KBM-7 (cell line): Measurements from ENCODE around the gene HBZ.
"Not testable (repeated sequence)": the region's sequence is repeated elsewhere in the genome, so short reads cannot be mapped to it uniquely, and the experiment has no call there.

Source experiments
- DNase-seq: peaks from one replicate; pipeline ENCODE4 v3.0.0-alpha.2; 2015
- in situ Hi-C: fragments of 300-500 bp; cut with MboI; formaldehyde crosslinking; loops from 2 replicates; pipeline ENCODE4 v1.14.3; 2020; ENCODE audit warnings: low sequenced_read_pairs, low pct_unique_long_range_greater_than_20kb, mixed read lengths

The HBZ gene

DNA sequence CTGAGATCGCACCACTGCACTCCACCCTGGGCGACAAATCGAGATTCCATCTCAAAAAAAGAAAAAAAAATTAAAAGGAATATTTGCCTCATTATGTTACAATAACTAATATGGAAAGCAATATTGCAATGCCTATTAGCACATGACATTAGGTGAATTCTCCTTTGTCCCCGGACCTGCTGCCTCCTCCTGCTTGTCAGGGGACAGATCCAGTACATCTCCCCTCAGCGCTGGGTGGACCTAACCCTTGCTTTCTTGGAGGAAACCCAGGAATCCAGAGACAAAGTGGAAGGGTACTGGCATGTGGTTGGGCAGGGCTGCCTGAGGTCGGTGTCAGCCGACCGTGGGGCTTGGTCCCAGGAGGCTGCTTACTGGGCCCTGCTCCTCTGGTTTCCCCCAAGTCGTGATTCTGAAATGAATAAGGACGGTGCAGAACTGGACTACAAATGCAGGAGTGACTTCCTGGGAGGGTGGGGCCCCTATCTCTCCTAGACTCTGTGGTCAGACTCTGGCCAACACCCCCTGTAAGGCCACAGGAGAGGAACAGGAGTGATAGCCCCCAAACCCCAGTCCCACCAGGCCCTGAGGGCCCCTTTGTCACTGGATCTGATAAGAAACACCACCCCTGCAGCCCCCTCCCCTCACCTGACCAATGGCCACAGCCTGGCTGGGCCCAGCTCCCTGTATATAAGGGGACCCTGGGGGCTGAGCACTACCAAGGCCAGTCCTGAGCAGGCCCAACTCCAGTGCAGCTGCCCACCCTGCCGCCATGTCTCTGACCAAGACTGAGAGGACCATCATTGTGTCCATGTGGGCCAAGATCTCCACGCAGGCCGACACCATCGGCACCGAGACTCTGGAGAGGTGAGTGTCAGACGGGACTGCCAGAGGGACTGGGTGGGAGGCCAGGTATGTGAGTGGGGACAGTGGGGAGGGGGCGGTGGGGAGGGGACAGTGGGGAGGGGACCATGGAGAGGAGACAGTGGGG is at the start of gene HBZ:
HBZ (plus strand) TSS at position 504 of the 988 bp plus-strand sequence; CDS start at position 770, 266 bp downstream.
- in situ Hi-C loops = no loop called here
- DNase-seq = no peak

DNA sequence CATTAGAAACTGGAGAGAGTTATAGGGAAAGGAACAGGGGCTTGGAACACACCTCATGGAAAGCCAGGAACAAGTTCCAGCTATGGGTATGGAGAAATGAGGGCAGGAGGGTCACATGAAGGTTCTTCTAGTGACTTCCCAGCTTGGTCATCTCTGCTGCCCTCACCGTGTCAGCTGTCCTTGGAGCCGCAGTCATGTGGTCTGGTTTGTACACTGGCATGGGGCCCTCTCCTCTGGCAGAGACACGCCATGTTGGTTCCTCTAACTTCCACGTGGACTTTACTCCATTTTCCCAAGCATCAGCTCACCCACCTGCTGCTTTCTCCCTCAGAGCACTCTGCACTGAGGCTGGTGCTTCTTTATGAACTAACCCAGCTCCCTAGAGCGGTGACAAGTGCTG is 48.1 kb upstream of the HBZ start:
- no peak for DNase-seq
- in situ Hi-C loops = no loop called here

DNA sequence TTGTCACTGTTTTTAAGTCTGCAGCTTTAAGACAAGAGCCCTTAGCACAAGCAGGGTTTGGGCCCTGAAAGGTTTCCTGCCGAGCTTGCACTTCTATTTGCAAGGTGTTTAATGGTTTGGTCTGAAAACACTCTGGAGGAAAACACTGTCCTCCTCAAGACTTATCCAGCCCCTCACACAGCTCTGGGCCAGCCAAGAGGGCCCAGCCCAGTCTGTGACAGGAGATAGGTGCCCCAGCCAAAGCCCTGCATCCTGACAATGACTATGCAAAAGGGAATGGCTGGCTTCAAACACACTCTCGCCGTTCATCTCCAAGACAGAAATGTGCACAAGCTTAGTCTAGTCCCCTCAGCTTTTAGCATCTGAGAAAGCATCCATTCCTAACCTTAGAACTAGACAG is 47.5 kb upstream of the HBZ start:
- no peak for DNase-seq
- in situ Hi-C loops = no loop called here

DNA sequence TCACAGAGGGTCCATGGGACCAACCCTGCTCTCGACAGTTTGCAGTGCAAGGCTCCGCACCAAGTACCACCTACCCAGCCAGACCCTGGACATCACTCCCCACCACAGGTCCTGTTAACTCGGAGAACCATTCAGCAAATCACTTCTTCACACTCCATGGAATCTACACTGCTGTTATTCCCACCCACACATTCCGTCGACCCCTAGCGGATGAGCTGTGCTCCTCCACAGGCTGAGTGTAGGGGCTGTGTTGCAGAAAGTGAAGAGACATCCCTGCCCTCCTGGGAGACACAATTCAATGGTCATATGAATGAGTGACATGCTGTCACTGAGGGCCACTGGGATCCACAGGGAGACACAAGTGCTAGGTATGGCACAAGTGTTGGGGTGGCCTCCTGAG is 46.9 kb upstream of the HBZ start:
- DNase-seq = no peak
- in situ Hi-C loops = no loop called here

DNA sequence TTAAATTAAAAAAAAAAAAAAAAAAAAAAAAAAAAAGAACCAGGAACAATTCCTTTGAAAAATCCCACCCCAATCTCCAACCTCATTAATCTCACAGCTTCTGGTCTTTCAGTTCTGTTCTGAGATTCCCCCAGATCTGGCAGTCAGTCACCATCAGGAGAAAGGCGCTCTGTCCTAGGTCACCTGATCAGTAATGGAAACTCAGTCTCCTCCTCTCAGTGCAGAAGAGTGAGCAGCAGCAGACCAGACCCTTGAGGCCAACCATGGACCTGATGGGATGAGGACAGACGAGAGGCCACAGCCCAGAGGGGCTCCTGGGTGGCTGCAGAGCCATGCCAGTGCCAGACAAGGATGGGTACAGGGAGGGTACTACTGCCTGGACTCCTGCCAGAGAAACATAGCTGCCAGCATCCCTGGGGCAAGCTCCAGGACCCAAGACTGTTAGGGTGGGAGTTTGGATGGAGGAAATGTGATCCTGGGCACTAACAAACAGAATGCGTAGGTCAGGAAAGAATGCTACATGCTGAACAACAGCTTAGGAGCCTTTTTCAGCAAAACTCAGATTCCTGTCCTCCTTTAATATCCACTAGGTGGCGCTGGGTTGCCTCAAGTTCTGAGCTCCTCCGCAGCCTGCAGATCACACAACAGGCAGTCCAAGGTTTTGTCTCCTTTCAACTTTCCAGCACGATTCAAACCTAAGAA is 45.7 kb upstream of the HBZ start:
- in situ Hi-C loops = no loop called here
- peak; percentile 80 for DNase-seq

DNA sequence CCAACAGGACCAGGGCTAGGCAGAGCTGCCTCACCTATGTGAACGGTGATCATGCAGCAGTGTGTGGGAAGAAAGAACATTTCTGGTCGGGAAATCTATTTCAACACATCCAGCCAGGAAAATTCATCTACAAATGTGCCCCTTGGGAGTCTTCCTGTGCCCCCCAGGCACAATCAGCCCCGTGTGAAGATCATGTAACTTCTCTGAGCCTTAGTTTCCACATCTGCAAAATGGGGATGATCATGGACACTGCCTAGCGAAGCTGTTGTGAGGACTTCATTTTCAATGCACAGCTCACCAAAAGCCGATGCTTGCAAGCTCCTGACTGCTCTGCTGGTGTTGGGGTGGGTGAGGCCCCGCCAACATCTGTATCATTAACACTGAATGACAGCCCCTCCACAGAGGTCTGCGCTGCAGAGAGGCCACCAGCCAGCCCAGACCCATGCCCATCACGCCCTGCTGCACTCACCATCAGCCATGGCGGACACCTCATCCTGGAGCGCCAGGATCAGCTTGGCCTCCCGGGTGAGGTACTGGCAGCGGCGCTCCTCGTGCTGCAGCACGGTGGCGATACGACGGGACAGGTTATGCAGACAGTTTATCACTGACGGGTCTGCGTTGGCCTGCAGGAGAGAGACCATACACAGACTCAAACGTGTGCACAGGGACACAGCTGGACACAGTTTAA is 40.1 kb upstream of the HBZ start:
- in situ Hi-C loops = no loop called here

DNA sequence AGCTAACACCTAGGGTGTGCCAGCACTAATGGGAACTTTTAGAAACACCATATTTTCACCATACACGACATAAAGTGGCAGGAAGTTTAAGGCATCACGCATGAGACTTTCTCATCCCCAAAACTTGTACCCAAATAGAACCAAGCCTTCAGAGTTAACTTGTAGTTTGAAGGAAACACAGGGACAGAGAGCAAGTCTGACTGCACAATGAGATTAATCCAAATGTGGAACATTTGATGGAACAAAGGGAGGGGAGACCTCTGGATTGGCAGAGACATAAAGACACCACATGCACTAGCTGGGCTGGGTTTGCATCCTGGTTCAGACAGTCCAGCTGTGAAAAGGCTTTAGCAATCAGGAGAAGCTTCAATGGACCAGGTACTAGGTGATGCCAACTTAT is 38.1 kb upstream of the HBZ start:
- in situ Hi-C loops = no loop called here
- no peak for DNase-seq

More for the DNA sequence above, 40.1 kb upstream of the HBZ start:
- DNase-seq = no peak

DNA sequence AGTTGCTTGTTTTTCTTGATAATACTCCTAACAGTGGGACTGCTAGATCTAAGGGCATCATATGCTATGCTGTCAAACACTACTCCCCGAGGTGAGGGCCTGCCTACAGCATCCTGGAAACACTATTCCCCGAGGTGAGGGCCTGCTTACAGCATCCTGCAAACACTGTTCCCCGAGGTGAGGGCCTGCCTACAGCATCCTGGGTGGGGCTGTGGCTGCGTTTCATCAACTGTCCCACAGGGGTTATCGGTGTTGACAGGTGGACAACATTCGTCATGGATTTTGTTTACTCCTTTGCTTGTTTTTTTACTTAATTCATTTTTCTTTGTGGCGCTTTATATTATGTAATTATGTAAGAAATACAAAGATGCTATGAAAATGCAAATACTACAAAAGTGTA is 36.4 kb upstream of the HBZ start:
- no peak for DNase-seq
- in situ Hi-C loops = no loop called here

DNA sequence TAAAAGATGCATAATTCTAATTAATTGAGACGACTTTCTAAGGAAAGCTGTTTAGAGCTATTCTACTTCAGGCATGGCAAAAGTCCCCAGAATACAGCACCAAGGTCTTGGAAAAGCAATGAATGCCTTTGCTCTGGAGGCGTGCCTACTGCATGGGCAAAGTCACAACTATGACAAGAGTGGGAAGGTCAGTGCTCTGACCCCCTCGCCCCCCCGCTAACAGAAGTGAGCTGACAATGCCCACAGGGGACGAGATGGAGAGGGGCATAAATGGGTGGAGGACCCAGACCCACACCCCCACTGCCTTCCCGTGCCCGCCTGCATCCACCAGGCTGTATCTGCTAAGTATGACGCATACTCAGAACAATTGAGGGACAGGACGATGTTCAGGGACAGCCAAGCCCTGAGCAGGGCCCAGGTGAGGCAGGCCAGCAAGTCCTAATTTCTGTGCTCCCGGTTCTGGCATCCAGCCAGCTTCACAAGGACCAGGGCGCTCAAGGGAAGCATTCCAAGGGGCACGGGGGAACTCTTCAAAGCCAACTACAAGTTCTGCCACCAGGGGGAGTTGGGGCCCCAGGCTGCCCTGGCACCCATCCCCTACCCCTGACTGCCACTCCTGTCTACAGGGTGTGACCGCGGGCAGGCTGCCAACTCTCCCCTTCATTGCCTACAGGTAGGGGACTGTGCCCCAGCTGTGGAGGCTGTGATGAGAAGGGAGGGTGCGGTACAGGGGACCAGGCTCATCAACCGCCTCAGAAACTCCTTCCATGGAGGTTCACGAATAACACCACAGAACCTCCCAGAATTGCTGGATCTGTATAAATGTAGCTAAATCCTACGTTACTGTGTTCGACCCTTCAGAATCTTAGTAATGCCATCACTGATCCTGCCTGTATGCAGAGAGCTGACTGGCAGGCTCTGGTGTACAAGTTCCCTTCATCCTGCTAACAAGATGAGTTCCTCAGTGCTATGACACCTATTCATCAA is 34.8 kb upstream of the HBZ start:
- in situ Hi-C loops = no loop called here
- DNase-seq = peak; percentile 78

DNA sequence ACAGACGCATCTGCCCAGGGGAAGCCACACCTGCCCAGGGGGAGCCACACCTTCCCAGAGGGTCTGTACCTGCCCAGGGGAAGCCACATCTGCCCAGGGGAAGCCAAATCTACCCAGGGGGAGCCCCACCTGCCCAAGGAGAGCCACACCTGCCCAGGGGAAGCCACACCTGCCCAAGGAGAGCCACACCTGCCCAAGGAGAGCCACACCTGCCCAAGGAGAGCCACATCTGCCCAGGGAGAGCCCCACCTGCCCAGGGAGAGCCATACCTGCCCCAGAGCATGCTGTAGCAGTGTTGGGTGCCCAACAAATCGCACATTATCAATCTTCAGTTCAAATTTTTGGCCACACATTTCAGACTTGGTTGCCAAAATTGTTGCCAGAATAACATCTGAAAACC is 33.6 kb upstream of the HBZ start:
- DNase-seq = no peak
- in situ Hi-C loops = no loop called here

DNA sequence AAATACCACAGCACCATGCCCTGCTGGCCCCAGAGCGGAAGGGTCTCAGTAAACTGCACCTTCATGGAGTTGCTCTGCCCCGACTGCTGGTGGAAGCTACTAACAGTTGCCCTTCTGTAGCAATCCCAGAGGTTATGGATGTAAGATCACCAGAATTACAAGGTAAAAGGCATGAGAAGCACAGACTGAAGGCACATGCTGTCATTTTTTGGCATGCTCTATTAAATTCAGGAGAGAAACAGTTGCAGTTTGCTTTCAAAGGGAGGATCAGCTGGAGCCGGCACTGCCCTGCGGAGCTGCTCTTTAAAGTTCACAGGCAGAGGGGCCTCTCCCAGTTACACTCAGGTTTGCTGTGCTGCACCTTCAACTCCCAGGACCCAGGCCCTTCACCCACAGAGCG is 33.1 kb upstream of the HBZ start:
- DNase-seq = no peak
- in situ Hi-C loops = no loop called here

DNA sequence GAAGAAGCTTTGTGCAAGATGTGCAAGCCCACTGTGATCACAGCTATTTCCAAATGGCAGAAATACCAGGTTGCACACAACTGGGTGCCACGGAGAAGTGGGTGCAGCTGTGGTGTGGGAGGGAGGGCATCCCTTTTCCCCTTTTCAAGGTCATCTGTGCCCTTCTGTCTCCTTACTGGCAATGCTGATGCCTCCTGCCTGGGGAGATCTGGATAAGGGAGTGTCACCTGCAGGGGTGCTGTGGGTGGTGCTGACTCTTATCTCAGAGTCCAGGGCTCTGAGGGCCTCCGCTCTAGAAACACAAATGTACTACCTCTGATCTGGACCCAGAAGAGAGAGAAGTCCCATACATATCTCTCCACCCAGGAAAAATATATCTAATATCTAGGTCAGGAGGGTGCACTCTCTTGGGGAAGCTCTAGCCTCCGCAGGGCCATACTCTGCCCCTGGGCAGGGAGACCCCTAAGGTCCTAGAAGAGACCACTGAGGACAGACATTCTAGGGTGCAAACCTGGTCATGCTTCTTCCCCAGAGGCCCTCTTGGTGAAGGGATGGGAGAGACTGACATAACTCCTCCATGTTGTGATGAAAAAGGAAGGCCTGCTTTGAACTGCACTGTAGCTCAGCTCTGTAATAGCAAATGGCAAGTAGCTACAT is 32.5 kb upstream of the HBZ start:
- no peak for DNase-seq
- in situ Hi-C loops = no loop called here

DNA sequence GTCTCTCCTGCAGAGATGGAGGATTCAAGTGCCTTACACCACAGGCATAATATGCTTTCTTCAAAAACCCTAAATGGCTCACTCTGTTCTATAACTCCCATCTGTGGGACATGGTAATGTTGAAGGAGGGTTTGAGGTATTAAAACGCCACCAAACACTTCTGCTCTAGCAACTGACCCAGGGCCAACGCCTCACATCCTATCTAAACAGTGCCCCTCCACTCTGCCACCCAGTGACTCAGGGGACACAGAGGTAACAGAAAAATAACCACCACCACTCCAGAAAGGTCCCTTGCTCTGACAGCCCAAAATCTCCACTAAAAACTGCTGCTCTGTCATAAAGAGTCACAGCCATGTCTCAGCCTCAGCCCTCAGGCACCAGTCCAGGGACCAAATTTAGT is 31.7 kb upstream of the HBZ start:
- in situ Hi-C loops = no loop called here
- no peak for DNase-seq

DNA sequence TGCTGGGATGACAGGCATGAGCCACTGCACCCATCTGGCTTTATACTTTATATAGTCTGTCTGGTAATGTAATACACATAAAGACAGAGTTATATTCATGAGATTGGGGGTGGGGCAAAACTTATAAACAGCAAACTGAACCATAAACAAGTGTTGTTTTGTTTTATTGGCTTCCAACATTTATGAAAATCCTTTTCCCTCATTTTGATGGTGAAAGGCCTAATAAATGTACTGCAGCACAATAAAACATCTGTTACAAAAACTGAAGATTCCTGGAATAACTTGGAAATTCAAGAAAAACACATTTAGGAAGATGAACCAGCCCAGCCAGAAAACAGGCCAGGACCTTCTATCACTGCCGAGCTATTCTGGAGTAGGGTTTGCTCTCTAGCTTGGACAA is 30.1 kb upstream of the HBZ start:
- in situ Hi-C loops = no loop called here
- no peak for DNase-seq

DNA sequence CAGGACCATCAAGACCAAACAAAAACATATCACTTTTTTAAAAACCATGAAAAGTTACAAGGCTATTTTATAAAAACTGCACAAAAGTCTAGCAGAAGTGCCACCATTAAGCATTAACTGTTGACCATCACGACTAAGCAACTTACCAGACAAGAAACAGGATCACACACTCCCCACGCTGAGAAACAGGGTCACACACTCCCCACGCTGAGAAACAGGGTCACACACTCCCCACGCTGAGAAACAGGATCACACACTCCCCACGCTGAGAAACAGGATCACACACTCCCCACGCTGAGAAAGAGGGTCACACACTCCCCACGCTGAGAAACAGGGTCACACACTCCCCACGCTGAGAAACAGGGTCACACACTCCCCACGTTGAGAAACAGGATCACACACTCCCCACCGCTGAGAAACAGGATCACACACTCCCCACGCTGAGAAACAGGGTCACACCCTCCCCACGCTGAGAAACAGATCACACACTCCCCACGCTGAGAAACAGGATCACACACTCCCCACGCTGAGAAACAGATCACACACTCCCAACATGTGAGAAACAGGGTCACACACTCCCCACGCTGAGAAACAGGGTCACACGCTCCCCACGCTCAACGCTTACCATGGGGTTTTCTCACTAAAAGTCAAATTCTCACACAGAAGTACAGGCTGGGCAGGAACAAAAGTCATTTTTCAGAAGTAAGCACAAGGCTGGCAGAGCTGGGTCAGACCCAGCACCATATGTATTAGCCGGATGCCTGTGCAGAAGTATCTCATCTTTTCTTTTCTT is 28.7 kb upstream of the HBZ start:
- in situ Hi-C loops, DNase-seq: not testable (repeated sequence)

DNA sequence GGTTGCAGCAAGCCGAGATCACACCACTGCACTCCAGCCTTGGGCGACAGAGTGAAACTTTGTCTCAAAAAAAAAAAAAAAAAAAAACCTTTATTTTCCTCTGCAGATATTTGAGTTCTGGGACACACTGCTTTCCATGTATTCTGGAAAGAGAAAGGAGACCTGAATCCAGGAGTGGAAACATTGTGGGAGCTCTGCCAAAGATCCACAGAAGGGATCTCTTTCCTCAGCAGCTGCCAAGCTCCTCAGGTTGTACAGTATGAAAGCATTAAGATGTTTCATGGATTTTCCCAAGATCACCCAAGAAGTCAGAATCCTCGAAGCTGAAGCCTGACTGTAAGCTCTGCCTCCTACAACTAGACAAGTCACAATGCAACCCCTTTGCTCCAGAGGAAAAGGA is 27.4 kb upstream of the HBZ start:
- no peak for DNase-seq
- in situ Hi-C loops = no loop called here

DNA sequence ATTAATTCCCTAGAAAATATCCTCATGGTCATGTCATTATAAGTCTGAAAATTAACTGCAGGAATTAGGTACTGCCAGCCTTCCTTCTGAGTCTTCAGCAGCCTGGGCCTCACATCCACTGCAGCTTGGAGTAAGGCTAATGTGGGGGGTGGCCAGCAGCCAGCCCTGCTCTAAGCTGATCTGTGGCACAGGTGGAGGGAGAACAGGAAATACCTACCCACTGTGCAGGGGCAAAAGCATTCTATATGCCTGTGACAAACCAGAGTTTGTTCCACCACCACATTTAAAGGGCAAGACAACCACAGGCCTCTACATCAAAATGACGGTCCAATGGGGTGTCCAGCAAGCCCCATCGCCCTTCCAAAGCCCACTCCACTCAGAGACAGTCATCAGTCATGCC is 23.4 kb upstream of the HBZ start:
- in situ Hi-C loops = no loop called here
- DNase-seq = no peak
